LNCaP clone FGC (cell line): Measurements from ENCODE around the gene AGBL4.

ENCODE experiments used
- DNase-seq: peaks from one replicate; pipeline ENCODE4 v3.0.0-alpha.2; 2011; ENCODE audit warnings: low read depth
- H3K4me3 ChIP-seq: 2 replicates; pipeline ENCODE4 v1.5.1; 2011; ENCODE audit warnings: mild to moderate bottlenecking, low read depth, low read length, control low read depth
- TF ChIP-seq, protein P1 (sequence below): IDR thresholded peaks from 2 replicates; pipeline ENCODE4 v1.5.1; 2012; ENCODE audit warnings: mild to moderate bottlenecking; ENCODE audit not compliant: control insufficient read depth, insufficient read depth; ENCODE audit errors: extremely low read depth

The AGBL4 gene

DNA sequence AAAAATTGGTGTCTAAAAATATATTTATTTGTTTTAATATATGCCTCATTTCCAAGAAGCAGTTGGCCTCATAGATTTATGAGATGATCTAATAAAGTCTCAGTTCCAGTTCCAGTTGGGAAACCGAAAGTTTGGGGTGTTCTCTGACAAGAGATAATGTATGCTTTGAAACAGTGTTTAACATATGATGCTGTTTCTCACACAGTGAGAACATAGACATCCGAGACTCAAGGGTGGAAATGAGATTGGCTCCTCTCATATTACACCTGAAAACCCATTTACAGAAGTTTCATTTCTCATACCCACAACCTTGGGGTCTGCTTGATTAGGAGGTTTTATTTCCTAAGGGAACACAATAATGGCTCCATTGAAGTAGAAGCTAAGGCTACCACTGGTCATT, 1046.5 kb downstream of the AGBL4 start:
- H3K4me3 ChIP-seq: no peak overlapping the region
- no peak for DNase-seq
- TF ChIP-seq, protein P1, sequence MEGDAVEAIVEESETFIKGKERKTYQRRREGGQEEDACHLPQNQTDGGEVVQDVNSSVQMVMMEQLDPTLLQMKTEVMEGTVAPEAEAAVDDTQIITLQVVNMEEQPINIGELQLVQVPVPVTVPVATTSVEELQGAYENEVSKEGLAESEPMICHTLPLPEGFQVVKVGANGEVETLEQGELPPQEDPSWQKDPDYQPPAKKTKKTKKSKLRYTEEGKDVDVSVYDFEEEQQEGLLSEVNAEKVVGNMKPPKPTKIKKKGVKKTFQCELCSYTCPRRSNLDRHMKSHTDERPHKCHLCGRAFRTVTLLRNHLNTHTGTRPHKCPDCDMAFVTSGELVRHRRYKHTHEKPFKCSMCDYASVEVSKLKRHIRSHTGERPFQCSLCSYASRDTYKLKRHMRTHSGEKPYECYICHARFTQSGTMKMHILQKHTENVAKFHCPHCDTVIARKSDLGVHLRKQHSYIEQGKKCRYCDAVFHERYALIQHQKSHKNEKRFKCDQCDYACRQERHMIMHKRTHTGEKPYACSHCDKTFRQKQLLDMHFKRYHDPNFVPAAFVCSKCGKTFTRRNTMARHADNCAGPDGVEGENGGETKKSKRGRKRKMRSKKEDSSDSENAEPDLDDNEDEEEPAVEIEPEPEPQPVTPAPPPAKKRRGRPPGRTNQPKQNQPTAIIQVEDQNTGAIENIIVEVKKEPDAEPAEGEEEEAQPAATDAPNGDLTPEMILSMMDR: no peak

DNA sequence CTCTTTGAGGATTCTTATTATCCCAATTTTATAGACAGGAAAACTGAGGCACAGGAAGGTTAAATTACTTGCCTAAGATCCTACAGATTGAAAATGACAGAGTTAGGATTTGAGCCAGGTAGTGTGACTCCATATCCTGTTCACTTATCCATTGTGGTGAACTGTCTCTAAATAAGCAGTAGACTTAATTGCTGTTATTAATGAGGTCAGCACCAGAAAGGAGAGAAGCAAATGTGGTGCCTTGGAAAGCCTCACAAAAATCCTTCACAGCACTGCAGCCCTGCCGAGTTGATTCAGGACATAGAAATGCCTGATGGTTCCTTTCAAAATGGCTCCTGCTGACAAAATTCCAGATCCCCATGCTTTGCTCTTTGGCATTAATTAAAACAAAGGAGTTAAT, 1053.8 kb downstream of the AGBL4 start:
- TF ChIP-seq, protein P1: no peak
- no peak for DNase-seq
- H3K4me3 ChIP-seq: no peak overlapping the region

DNA sequence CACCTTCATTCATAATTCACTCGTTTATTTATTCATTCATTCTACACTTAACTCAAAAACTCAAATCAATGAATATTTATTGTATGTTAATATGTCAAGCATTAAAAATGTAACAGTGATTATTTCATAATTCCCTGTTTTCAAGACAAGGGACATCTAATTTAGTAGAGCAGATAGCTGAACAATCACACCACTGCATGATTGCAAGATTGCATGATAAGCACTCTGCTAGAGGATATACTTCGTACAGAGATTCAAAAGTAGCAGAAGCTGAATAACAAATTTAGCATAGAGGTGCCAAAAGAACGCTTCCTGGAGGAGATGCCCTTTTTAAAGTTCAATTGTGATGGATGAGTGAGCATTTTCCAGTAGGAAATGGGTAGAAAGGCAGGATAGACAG, 1056.4 kb downstream of the AGBL4 start:
- no peak overlapping the region for H3K4me3 ChIP-seq
- TF ChIP-seq, protein P1: no peak
- no peak for DNase-seq

DNA sequence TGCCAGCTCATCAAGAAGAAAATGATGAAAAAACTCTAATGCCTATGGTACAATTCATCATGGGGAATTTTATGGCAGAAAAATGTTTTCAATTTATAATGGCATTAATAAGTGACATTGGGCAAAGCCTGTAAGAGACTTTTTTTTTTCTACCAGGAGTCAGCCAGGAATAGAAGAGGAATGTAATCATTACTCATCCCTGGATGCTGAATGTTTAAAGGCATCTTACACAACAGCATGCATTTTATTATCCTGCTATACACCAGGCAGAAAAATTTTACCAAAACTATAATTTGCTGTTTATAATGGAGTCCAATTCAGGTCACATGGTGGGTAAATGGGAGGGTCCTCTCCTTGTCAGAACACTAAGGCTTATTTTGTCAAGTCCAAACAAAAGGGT, 1057.2 kb downstream of the AGBL4 start:
- TF ChIP-seq, protein P1: no peak
- no peak for DNase-seq
- no peak overlapping the region for H3K4me3 ChIP-seq

DNA sequence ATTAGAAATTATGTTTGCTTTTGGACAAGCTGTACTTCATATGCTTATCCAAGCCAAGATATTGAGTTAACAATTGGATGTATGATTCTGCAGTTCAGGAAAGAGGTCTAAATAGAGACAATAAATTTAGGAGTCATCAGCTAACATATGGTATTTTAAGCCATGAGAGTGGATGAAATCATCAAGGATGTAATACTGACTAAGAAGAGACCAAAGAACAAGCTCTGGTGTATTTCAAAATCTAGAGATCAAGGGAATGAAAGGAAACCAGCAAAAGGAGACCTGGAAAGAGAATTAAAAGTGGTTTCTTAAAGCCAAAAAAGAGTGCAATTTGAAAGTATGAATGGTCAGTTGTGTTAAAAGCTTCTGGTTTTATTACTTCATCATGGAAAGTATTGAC, 1063.4 kb downstream of the AGBL4 start:
- DNase-seq: no peak
- TF ChIP-seq, protein P1: no peak
- H3K4me3 ChIP-seq: no peak overlapping the region

DNA sequence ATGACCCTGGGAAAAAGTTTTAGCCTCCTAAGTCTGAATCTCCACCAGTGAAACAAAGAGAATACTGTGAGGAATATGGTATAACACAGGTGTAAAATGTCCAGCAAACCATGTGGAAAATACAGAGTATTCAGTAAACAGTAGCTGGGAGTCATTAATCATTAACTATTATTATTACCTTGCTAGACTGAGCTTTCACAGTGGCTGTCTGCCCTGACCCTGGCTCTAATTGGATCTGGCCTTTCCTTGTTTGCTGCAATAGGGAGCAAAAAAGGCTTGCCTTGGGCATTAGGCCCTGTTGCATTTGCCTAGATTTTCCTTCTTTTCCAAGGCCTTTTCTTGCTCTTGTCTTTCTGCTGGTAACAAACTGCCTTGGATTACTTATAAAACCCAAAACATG, 1068.0 kb downstream of the AGBL4 start:
- no peak for DNase-seq
- TF ChIP-seq, protein P1: no peak
- no peak overlapping the region for H3K4me3 ChIP-seq

DNA sequence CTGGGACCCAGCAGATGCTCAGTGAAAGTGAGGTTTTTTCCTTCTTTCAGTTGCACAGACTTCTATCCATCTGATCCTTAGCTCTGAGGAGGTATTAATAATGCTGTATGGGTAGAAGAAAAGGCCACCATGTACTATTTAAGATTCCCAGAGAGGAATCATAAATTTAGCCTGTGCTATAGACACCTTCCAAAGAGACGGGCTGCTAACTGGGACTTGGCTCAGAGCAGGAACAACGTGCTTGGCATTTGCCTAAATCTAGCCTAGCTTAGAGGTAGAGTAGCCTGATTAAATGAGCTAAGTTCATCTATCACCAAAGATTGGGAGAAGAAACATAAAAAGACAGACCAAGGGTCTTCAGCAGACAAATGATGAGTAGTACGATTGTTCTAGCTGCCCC, 1070.1 kb downstream of the AGBL4 start:
- no peak overlapping the region for H3K4me3 ChIP-seq
- no peak for DNase-seq
- TF ChIP-seq, protein P1: no peak
